IMR-90 (cell line): ENCODE measurements around the gene DNAH8.

Experiments used
- CEBPB ChIP-seq: IDR thresholded peaks from 2 replicates; pipeline ENCODE4 v1.6.1; 2012; ENCODE audit warnings: low read depth, low read length, improper control_type of control experiment
- MAFK ChIP-seq: IDR thresholded peaks from 2 replicates; pipeline ENCODE4 v1.6.1; 2012; ENCODE audit warnings: low read depth, low read length, improper control_type of control experiment
- MAZ ChIP-seq: IDR thresholded peaks from 2 replicates; pipeline ENCODE4 v1.6.1; 2012; ENCODE audit warnings: low read depth, mild to moderate bottlenecking, low read length, improper control_type of control experiment, moderate library complexity, borderline replicate concordance
- MXI1 ChIP-seq: IDR thresholded peaks from 2 replicates; pipeline ENCODE4 v1.6.1; 2012; ENCODE audit warnings: low read depth, mild to moderate bottlenecking, low read length, moderate library complexity, borderline replicate concordance
- POLR2A ChIP-seq: IDR thresholded peaks from 2 replicates; pipeline ENCODE4 v1.6.1; 2012; ENCODE audit warnings: mild to moderate bottlenecking, low read depth, low read length
- RAD21 ChIP-seq: IDR thresholded peaks from 2 replicates; pipeline ENCODE4 v1.6.1; 2012; ENCODE audit warnings: low read length, improper control_type of control experiment
- RCOR1 ChIP-seq: IDR thresholded peaks from 2 replicates; pipeline ENCODE4 v1.6.1; 2012; ENCODE audit warnings: mild to moderate bottlenecking, low read length, improper control_type of control experiment; ENCODE audit not compliant: insufficient replicate concordance
- RFX5 ChIP-seq: IDR thresholded peaks from 2 replicates; pipeline ENCODE4 v1.8.0; 2012; ENCODE audit warnings: low read depth, mild to moderate bottlenecking, low read length, moderate library complexity
- SMC3 ChIP-seq: fragments of 150-350 bp; IDR thresholded peaks from 2 replicates; pipeline ENCODE4 v1.6.1; 2016; ENCODE audit warnings: low read depth, mild to moderate bottlenecking, antibody characterized with exemption, low read length, moderate library complexity
- TF ChIP-seq, protein P1 (sequence below): conservative IDR thresholded peaks from 2 replicates; pipeline ENCODE4 v1.5.1; 2012; ENCODE audit warnings: mild to moderate bottlenecking, low read depth, low read length, improper control_type of control experiment
- TF ChIP-seq, protein P2 (sequence below): fragments of 150-350 bp; IDR thresholded peaks from 2 replicates; pipeline ENCODE4 v1.6.1; 2017; ENCODE audit warnings: mild to moderate bottlenecking, antibody characterized with exemption, low read length, low read depth

DNA sequence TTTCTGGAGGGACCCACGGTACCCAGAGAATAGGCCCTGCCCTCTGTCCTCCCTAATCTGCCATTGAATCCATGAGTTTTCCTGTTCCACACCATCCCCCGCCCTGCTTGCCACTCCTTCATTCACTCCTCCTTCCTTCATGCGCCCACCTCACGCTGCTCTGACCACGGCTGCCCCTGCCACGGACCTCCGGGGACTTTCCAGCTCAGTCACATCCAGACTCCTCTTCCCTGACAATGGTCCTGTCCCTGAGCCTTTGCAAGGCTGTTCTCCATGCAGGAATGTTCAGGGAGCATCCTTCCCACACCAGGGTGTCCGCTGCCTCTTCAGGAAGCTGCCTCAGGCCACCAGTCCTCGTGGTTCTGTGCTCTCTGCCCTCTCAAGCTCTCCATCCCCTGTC, 359.4 kb downstream of the DNAH8 start:
- TF ChIP-seq, protein P1, sequence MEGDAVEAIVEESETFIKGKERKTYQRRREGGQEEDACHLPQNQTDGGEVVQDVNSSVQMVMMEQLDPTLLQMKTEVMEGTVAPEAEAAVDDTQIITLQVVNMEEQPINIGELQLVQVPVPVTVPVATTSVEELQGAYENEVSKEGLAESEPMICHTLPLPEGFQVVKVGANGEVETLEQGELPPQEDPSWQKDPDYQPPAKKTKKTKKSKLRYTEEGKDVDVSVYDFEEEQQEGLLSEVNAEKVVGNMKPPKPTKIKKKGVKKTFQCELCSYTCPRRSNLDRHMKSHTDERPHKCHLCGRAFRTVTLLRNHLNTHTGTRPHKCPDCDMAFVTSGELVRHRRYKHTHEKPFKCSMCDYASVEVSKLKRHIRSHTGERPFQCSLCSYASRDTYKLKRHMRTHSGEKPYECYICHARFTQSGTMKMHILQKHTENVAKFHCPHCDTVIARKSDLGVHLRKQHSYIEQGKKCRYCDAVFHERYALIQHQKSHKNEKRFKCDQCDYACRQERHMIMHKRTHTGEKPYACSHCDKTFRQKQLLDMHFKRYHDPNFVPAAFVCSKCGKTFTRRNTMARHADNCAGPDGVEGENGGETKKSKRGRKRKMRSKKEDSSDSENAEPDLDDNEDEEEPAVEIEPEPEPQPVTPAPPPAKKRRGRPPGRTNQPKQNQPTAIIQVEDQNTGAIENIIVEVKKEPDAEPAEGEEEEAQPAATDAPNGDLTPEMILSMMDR: no peak
- TF ChIP-seq POLR2A (no peak), RFX5 (no peak), RAD21 (no peak), SMC3 (no peak), MXI1 (no peak), CEBPB (no peak), RCOR1 (no peak), MAZ (no peak), MAFK (no peak)
- TF ChIP-seq, protein P2, sequence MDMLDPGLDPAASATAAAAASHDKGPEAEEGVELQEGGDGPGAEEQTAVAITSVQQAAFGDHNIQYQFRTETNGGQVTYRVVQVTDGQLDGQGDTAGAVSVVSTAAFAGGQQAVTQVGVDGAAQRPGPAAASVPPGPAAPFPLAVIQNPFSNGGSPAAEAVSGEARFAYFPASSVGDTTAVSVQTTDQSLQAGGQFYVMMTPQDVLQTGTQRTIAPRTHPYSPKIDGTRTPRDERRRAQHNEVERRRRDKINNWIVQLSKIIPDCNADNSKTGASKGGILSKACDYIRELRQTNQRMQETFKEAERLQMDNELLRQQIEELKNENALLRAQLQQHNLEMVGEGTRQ: no peak
